HG03432 (cell line): ENCODE measurements around the gene DGCR6L.
"Not testable (repeated sequence)": the region's sequence is repeated elsewhere in the genome, so short reads cannot be mapped to it uniquely, and the experiment has no call there.

Source experiments
- ATAC-seq: cut with Tn5 transposase; IDR thresholded peaks from one replicate; pipeline ENCODE4 v1.9.1; 2021; ENCODE audit warnings: mild to moderate bottlenecking, moderate library complexity; ENCODE audit not compliant: unreplicated experiment

DGCR6L gene

GRCh38 chr22:20310773-20311172 is 9.1 kb downstream of the DGCR6L start:
- ATAC-seq: not testable (repeated sequence)

GRCh38 chr22:20310180-20310579 is 9.7 kb downstream of the DGCR6L start:
- not testable (repeated sequence) for ATAC-seq

GRCh38 chr22:20308806-20309650 is 10.8 kb downstream of the DGCR6L start:
- not testable (repeated sequence) for ATAC-seq

GRCh38 chr22:20307448-20308447 is 12.1 kb downstream of the DGCR6L start:
- ATAC-seq: not testable (repeated sequence)

GRCh38 chr22:20306646-20307447 is 13.0 kb downstream of the DGCR6L start:
- ATAC-seq: not testable (repeated sequence)

- ATAC-seq: no peak
These were observed 13.8 kb downstream of the DGCR6L start for GRCh38 chr22:20305894-20306645.

- ATAC-seq: not testable (repeated sequence)
These were observed 14.5 kb downstream of the DGCR6L start for GRCh38 chr22:20305230-20305893.

- no peak for ATAC-seq
These were observed 15.2 kb downstream of the DGCR6L start for GRCh38 chr22:20304646-20305045.

GRCh38 chr22:20303229-20303534 is 16.7 kb downstream of the DGCR6L start:
- not testable (repeated sequence) for ATAC-seq

GRCh38 chr22:20302438-20303228 is 17.2 kb downstream of the DGCR6L start:
- ATAC-seq: no peak

- ATAC-seq: peak; percentile 24
These were observed 20.1 kb downstream of the DGCR6L start for GRCh38 chr22:20299746-20300136.

GRCh38 chr22:20298803-20299745 is 20.8 kb downstream of the DGCR6L start:
- ATAC-seq: peak; percentile 70

GRCh38 chr22:20298110-20298802 is 21.6 kb downstream of the DGCR6L start:
- no peak for ATAC-seq

- ATAC-seq: no peak
These were observed 22.3 kb downstream of the DGCR6L start for GRCh38 chr22:20297414-20298109.

GRCh38 chr22:20296598-20296997 is 23.3 kb downstream of the DGCR6L start:
- no peak for ATAC-seq

- ATAC-seq: no peak
These were observed 24.4 kb downstream of the DGCR6L start for GRCh38 chr22:20295262-20296064.
